HuH-7.5 (cell line): ENCODE results near the gene LYZL1.
"Not testable (repeated sequence)": the region's sequence is repeated elsewhere in the genome, so short reads cannot be mapped to it uniquely, and the experiment has no call there.

ENCODE experiments used
- DNase-seq: peaks from one replicate; pipeline ENCODE4 v3.0.0; 2011; ENCODE audit warnings: low spot score

The LYZL1 gene

GRCh38 chr10:29332061-29332760 lies 43.3 kb downstream of the LYZL1 start:
- DNase-seq, result no peak

- DNase-seq, result no peak
Measured at GRCh38 chr10:29332761-29333148, 43.9 kb downstream of the LYZL1 start.

GRCh38 chr10:29337526-29337925 lies 48.7 kb downstream of the LYZL1 start:
- not testable (repeated sequence) for DNase-seq

- DNase-seq, result no peak
Measured at GRCh38 chr10:29343607-29344038, 54.8 kb downstream of the LYZL1 start.

- DNase-seq, result no peak
Measured at GRCh38 chr10:29344073-29344820, 55.4 kb downstream of the LYZL1 start.

- no peak for DNase-seq
Measured at GRCh38 chr10:29345144-29345909, 56.5 kb downstream of the LYZL1 start.

- no peak for DNase-seq
Measured at GRCh38 chr10:29345910-29346209, 57.0 kb downstream of the LYZL1 start.

- no peak for DNase-seq
Measured at GRCh38 chr10:29346296-29347001, 57.6 kb downstream of the LYZL1 start.

- DNase-seq, result no peak
Measured at GRCh38 chr10:29348836-29349235, 60.0 kb downstream of the LYZL1 start.

- no peak for DNase-seq
Measured at GRCh38 chr10:29353305-29353704, 64.4 kb downstream of the LYZL1 start.

GRCh38 chr10:29353887-29354561 lies 65.2 kb downstream of the LYZL1 start:
- DNase-seq, result no peak

- no peak for DNase-seq
Measured at GRCh38 chr10:29355411-29355991, 66.6 kb downstream of the LYZL1 start.

- DNase-seq, result no peak
Measured at GRCh38 chr10:29356931-29357330, 68.1 kb downstream of the LYZL1 start.

- DNase-seq, result no peak
Measured at GRCh38 chr10:29358010-29358616, 69.2 kb downstream of the LYZL1 start.

GRCh38 chr10:29360215-29360853 lies 71.5 kb downstream of the LYZL1 start:
- not testable (repeated sequence) for DNase-seq
